WTC11 (cell line): ENCODE measurements around the gene ASCC1. TPM values are rescaled to one million over a fixed set of nuclear protein-coding genes. Genes with fewer than 3 reads are reported as not detected.

Experiments used
- ATAC-seq: fragments of 200-7000 bp; cut with Tn5 transposase; 2 replicates; pipeline ENCODE4 v1.10.0; 2021; ENCODE audit warnings: mild to moderate bottlenecking, moderate library complexity
- CTCF ChIA-PET: fragments of 300-600 bp; sonication (Branson Sonifier 250); formaldehyde crosslinking; loops from one replicate; lab custom pipeline; 2021; ENCODE audit warnings: antibody characterized with exemption; lab: Charles Lee
- POLR2A ChIA-PET: fragments of 350-600 bp; sonication (Branson Sonifier 250); formaldehyde crosslinking; loops from one replicate; lab custom pipeline; 2021; ENCODE audit warnings: antibody characterized with exemption; lab: Charles Lee
- DNase-seq: peaks from one replicate; pipeline ENCODE4 v3.0.0; 2021; ENCODE audit warnings: low spot score
- H3K27ac Mint-ChIP-seq: 2 replicates; pipeline ENCODE4 v1.8.0; 2021; ENCODE audit warnings: mixed read lengths
- H3K27me3 Mint-ChIP-seq: 2 replicates; pipeline ENCODE4 v1.8.0; 2021; ENCODE audit warnings: low read depth, mild to moderate bottlenecking, moderate library complexity, mixed read lengths
- H3K36me3 Mint-ChIP-seq: 2 replicates; pipeline ENCODE4 v1.8.0; 2021; ENCODE audit warnings: mixed read lengths
- H3K4me1 Mint-ChIP-seq: 2 replicates; pipeline ENCODE4 v1.8.0; 2022; ENCODE audit warnings: mixed read lengths
- H3K4me3 Mint-ChIP-seq: 2 replicates; pipeline ENCODE4 v1.8.0; 2021; ENCODE audit warnings: mild to moderate bottlenecking, moderate library complexity, mixed read lengths
- H3K9me3 Mint-ChIP-seq: 2 replicates; pipeline ENCODE4 v1.8.0; 2021; ENCODE audit warnings: mixed read lengths
- ATF3 ChIP-seq: sonication (generic); formaldehyde crosslinking; conservative IDR thresholded peaks from 2 replicates; pipeline ENCODE4 v1.8.1; 2022; ENCODE audit warnings: mild to moderate bottlenecking, missing genetic modification reagents
- CBFB ChIP-seq: sonication (generic); formaldehyde crosslinking; IDR thresholded peaks from 2 replicates; pipeline ENCODE4 v1.8.1; 2022; ENCODE audit warnings: mild to moderate bottlenecking, low read depth, missing genetic modification reagents
- CREB1 ChIP-seq: sonication (generic); formaldehyde crosslinking; IDR thresholded peaks from 2 replicates; pipeline ENCODE4 v1.8.0; 2023; ENCODE audit warnings: mild to moderate bottlenecking, missing genetic modification reagents
- CREM ChIP-seq: sonication (generic); formaldehyde crosslinking; IDR thresholded peaks from 2 replicates; pipeline ENCODE4 v1.8.1; 2022; ENCODE audit warnings: mild to moderate bottlenecking, missing genetic modification reagents, moderate library complexity
- ESRRA ChIP-seq: sonication (generic); formaldehyde crosslinking; IDR thresholded peaks from 2 replicates; pipeline ENCODE4 v1.8.1; 2022; ENCODE audit warnings: mild to moderate bottlenecking, missing genetic modification reagents, borderline replicate concordance
- ETV6 ChIP-seq: sonication (generic); formaldehyde crosslinking; IDR thresholded peaks from 2 replicates; pipeline ENCODE4 v1.8.1; 2022; ENCODE audit warnings: mild to moderate bottlenecking, missing genetic modification reagents
- FOXP4 ChIP-seq: sonication (generic); formaldehyde crosslinking; IDR thresholded peaks from 2 replicates; pipeline ENCODE4 v1.8.0; 2022; ENCODE audit warnings: mild to moderate bottlenecking, missing genetic modification reagents
- IRF1 ChIP-seq: sonication (generic); formaldehyde crosslinking; IDR thresholded peaks from 2 replicates; pipeline ENCODE4 v1.8.0; 2023; ENCODE audit warnings: missing genetic modification reagents
- IRF2 ChIP-seq: sonication (generic); formaldehyde crosslinking; IDR thresholded peaks from 2 replicates; pipeline ENCODE4 v1.8.0; 2022; ENCODE audit warnings: low read depth, missing genetic modification reagents, borderline replicate concordance
- JAZF1 ChIP-seq: fragments of 250-450 bp; sonication (Bioruptor Pico); IDR thresholded peaks from 2 replicates; pipeline ENCODE4 v1.9.0; 2021; ENCODE audit warnings: moderate library complexity, mild to moderate bottlenecking, inconsistent platforms
- JUN ChIP-seq: sonication (generic); formaldehyde crosslinking; IDR thresholded peaks from 2 replicates; pipeline ENCODE4 v1.8.0; 2023; ENCODE audit warnings: mild to moderate bottlenecking, missing genetic modification reagents
- NR1H2 ChIP-seq: sonication (generic); formaldehyde crosslinking; IDR thresholded peaks from 2 replicates; pipeline ENCODE4 v1.9.0; 2021; ENCODE audit warnings: mild to moderate bottlenecking, moderate library complexity, missing genetic modification reagents
- OVOL2 ChIP-seq: fragments of 250-450 bp; sonication (Bioruptor Pico); IDR thresholded peaks from 2 replicates; pipeline ENCODE4 v1.9.0; 2021; ENCODE audit warnings: mild to moderate bottlenecking, borderline replicate concordance
- PRRX2 ChIP-seq: fragments of 250-450 bp; sonication (Bioruptor Pico); IDR thresholded peaks from 2 replicates; pipeline ENCODE4 v1.8.0; 2021; ENCODE audit warnings: mild to moderate bottlenecking
- TEAD1 ChIP-seq: sonication (generic); formaldehyde crosslinking; IDR thresholded peaks from 2 replicates; pipeline ENCODE4 v1.8.0; 2022; ENCODE audit warnings: mild to moderate bottlenecking, missing genetic modification reagents
- TP53 ChIP-seq: sonication (generic); formaldehyde crosslinking; IDR thresholded peaks from 2 replicates; pipeline ENCODE4 v1.8.1; 2023; ENCODE audit warnings: mild to moderate bottlenecking, missing genetic modification reagents
- ZBTB43 ChIP-seq: sonication (generic); formaldehyde crosslinking; IDR thresholded peaks from 2 replicates; pipeline ENCODE4 v1.8.1; 2023; ENCODE audit warnings: mild to moderate bottlenecking, missing genetic modification reagents
- ZNF423 ChIP-seq: fragments of 250-450 bp; sonication (Bioruptor Pico); IDR thresholded peaks from 2 replicates; pipeline ENCODE4 v2.1.2; 2022; ENCODE audit warnings: mild to moderate bottlenecking, moderate library complexity
- total RNA-seq: library from RNA; stranded (reverse); gene quantifications from 3 replicates; pipeline ENCODE4 v1.2.3, GENCODE V29; 2021
- TF ChIP-seq, protein P1 (sequence below): fragments of 250-450 bp; sonication (Bioruptor Pico); IDR thresholded peaks from 2 replicates; pipeline ENCODE4 v1.9.0; 2021; ENCODE audit warnings: mild to moderate bottlenecking, borderline replicate concordance
- TF ChIP-seq, protein P2 (sequence below): fragments of 250-450 bp; sonication (Bioruptor Pico); IDR thresholded peaks from 2 replicates; pipeline ENCODE4 v2.1.2; 2022; ENCODE audit warnings: mild to moderate bottlenecking, moderate library complexity
- TF ChIP-seq, protein P3 (sequence below): sonication (generic); formaldehyde crosslinking; IDR thresholded peaks from 2 replicates; pipeline ENCODE4 v1.8.0; 2022; ENCODE audit warnings: mild to moderate bottlenecking, missing genetic modification reagents

ASCC1 gene
- total RNA-seq, 1 experiment from 2014 or later: 30.4 TPM

DNA sequence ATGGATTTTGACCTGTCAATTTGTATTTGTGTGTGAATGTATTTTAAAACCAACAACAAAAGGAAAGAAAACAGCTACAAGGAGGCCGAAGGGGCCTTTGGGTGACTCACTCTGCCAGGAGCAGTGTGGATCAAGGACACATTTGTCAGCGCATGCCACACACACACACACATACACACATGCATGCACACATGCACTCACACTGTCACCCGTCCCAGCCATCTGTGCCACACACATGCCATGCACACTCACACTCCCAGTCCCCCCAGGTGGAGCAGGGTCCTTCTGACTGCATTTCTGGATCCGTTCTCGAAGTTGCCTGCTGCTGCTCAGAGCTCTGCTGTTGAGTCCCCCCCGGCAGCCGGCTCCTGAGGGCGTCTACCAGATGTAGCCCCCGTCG, 153.7 kb downstream of the ASCC1 start:
- Mint-ChIP-seq H3K4me1 (peaks cover 14% of the 10 kb centered on the region), H3K4me3 (no peak overlapping the region), H3K27me3 (no peaks in the 10 kb centered on the region), H3K27ac (no peak overlapping the region), H3K9me3 (no peaks in the 10 kb centered on the region), H3K36me3 (no peaks in the 10 kb centered on the region)
- no peak for TF ChIP-seq ATF3
- no peak for TF ChIP-seq IRF1
- TF ChIP-seq, protein P1, sequence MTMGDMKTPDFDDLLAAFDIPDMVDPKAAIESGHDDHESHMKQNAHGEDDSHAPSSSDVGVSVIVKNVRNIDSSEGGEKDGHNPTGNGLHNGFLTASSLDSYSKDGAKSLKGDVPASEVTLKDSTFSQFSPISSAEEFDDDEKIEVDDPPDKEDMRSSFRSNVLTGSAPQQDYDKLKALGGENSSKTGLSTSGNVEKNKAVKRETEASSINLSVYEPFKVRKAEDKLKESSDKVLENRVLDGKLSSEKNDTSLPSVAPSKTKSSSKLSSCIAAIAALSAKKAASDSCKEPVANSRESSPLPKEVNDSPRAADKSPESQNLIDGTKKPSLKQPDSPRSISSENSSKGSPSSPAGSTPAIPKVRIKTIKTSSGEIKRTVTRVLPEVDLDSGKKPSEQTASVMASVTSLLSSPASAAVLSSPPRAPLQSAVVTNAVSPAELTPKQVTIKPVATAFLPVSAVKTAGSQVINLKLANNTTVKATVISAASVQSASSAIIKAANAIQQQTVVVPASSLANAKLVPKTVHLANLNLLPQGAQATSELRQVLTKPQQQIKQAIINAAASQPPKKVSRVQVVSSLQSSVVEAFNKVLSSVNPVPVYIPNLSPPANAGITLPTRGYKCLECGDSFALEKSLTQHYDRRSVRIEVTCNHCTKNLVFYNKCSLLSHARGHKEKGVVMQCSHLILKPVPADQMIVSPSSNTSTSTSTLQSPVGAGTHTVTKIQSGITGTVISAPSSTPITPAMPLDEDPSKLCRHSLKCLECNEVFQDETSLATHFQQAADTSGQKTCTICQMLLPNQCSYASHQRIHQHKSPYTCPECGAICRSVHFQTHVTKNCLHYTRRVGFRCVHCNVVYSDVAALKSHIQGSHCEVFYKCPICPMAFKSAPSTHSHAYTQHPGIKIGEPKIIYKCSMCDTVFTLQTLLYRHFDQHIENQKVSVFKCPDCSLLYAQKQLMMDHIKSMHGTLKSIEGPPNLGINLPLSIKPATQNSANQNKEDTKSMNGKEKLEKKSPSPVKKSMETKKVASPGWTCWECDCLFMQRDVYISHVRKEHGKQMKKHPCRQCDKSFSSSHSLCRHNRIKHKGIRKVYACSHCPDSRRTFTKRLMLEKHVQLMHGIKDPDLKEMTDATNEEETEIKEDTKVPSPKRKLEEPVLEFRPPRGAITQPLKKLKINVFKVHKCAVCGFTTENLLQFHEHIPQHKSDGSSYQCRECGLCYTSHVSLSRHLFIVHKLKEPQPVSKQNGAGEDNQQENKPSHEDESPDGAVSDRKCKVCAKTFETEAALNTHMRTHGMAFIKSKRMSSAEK: no peak
- no peak for TF ChIP-seq IRF2 (CRISPR knock-in tag)
- TF ChIP-seq CBFB: no peak
- TF ChIP-seq PRRX2 (CRISPR knock-in tag): no peak
- no peak for TF ChIP-seq ZBTB43 (CRISPR knock-in tag)
- TF ChIP-seq JUN (CRISPR knock-in tag): no peak
- no peak for TF ChIP-seq JAZF1 (CRISPR knock-in tag)
- ChIA-PET CTCF (interaction anchor here (1.0 to 5.4 kb wide), 4 partner anchors 7 to 266 kb away, joined by 4 to 75 read pairs (median 10); no protein-coding TSS in a partner anchor), POLR2A (no interaction called here)
- no peak for ATAC-seq
- no peak for DNase-seq

DNA sequence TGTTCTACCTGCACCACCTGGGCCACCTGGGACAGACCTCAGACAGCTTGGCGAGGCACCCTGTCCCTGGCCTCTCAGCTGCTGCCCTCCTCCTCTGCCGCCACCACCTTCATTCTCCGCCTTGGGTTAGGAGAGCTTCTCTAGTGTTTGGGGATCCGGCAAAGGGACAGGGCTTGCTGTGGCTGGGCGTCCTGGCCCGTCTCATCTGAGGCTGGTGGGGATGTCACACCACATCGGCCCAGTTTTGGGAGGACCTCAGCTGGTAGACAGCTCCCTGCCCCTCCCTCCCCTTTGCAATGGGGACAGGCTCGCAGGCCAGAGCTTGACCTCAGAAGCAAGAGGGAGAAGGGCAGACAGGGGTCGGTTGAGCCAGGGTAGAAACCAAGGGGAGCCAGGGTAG, 154.1 kb downstream of the ASCC1 start:
- no peak for ATAC-seq
- no peaks in the 10 kb centered on the region for H3K27me3 Mint-ChIP-seq
- no peaks in the 10 kb centered on the region for H3K36me3 Mint-ChIP-seq
- H3K4me1 Mint-ChIP-seq: peaks cover 14% of the 10 kb centered on the region
- H3K9me3 Mint-ChIP-seq: no peaks in the 10 kb centered on the region
- ChIA-PET CTCF (interaction anchor here (0.8 to 5.4 kb wide), 7 partner anchors 8 to 266 kb away, joined by 3 to 75 read pairs (median 6); no protein-coding TSS in a partner anchor), POLR2A (no interaction called here)
- TF ChIP-seq, protein P2, sequence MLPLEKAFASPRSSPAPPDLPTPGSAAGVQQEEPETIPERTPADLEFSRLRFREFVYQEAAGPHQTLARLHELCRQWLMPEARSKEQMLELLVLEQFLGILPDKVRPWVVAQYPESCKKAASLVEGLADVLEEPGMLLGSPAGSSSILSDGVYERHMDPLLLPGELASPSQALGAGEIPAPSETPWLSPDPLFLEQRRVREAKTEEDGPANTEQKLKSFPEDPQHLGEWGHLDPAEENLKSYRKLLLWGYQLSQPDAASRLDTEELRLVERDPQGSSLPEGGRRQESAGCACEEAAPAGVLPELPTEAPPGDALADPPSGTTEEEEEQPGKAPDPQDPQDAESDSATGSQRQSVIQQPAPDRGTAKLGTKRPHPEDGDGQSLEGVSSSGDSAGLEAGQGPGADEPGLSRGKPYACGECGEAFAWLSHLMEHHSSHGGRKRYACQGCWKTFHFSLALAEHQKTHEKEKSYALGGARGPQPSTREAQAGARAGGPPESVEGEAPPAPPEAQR (CRISPR knock-in tag): no peak
- TF ChIP-seq CREB1 (CRISPR knock-in tag): no peak
- TF ChIP-seq ESRRA (CRISPR knock-in tag): no peak
- TF ChIP-seq ETV6 (CRISPR knock-in tag): no peak
- no peak for TF ChIP-seq ZNF423 (CRISPR knock-in tag)
- no peak for TF ChIP-seq TP53 (CRISPR knock-in tag)
- no peak for TF ChIP-seq IRF2 (CRISPR knock-in tag)
- TF ChIP-seq, protein P3, sequence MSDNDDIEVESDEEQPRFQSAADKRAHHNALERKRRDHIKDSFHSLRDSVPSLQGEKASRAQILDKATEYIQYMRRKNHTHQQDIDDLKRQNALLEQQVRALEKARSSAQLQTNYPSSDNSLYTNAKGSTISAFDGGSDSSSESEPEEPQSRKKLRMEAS (CRISPR knock-in tag): no peak
- TF ChIP-seq OVOL2 (CRISPR knock-in tag): no peak
- no peak for TF ChIP-seq ATF3
- TF ChIP-seq TEAD1 (CRISPR knock-in tag): no peak
- no peak for TF ChIP-seq PRRX2 (CRISPR knock-in tag)
- no peak for TF ChIP-seq NR1H2 (CRISPR knock-in tag)
- no peak for TF ChIP-seq CREM
- TF ChIP-seq FOXP4 (CRISPR knock-in tag): no peak
- no peak for DNase-seq
- H3K27ac Mint-ChIP-seq: no peak overlapping the region
- no peak overlapping the region for H3K4me3 Mint-ChIP-seq
